H1 (cell line): Measurements from ENCODE around the gene SLC15A1. TPM values are rescaled to one million over a fixed set of nuclear protein-coding genes. Genes with fewer than 3 reads are reported as not detected.

Experiments
- CTCF ChIA-PET: fragments of 300-600 bp; sonication (Branson Sonifier 250); formaldehyde crosslinking; loops from one replicate; lab custom pipeline; 2021; ENCODE audit not compliant: partially characterized antibody; lab: Charles Lee
- POLR2A ChIA-PET: fragments of 300-600 bp; sonication (Branson Sonifier 250); formaldehyde crosslinking; loops from one replicate; lab custom pipeline; 2021; ENCODE audit warnings: inconsistent platforms; ENCODE audit not compliant: partially characterized antibody; lab: Charles Lee
- DNase-seq, 2 experiments: peaks; one replicate each; pipeline versions ENCODE4 v3.0.0 to v3.0.0-alpha.2; 2010 to 2022; ENCODE audit warnings: low spot score in 2 of 2, low read depth in 1 of 2, mixed read lengths in 1 of 2
- FAIRE-seq: peaks from 2 replicates; lab custom pipeline; 2011; peaks lifted over from hg19 to GRCh38; lab: Jason Lieb, UNC
- H2AFZ ChIP-seq: 2 replicates; pipeline ENCODE4 v1.8.1; 2012; ENCODE audit warnings: low read length, inconsistent platforms
- H2AK5ac ChIP-seq: 2 replicates; pipeline ENCODE4 v1.6.1; 2013; ENCODE audit warnings: low read depth, low read length
- H2BK120ac ChIP-seq: replicated peaks from 2 replicates; pipeline ENCODE3; 2013; ENCODE audit warnings: low read depth, low read length, inconsistent platforms
- H2BK12ac ChIP-seq: 2 replicates; pipeline ENCODE4 v1.6.1; 2013; ENCODE audit warnings: low read depth, low read length
- H2BK15ac ChIP-seq: 2 replicates; pipeline ENCODE4 v1.6.1; 2013; ENCODE audit warnings: low read length
- H2BK20ac ChIP-seq: 2 replicates; pipeline ENCODE4 v1.6.1; 2013; ENCODE audit warnings: low read length
- H2BK5ac ChIP-seq: 2 replicates; pipeline ENCODE4 v1.6.1; 2013; ENCODE audit warnings: low read depth, low read length
- H3K14ac ChIP-seq: 2 replicates; pipeline ENCODE4 v1.6.1; 2013; ENCODE audit warnings: inconsistent platforms; ENCODE audit not compliant: insufficient read length
- H3K18ac ChIP-seq: 2 replicates; pipeline ENCODE4 v1.6.1; 2013; ENCODE audit warnings: low read length; ENCODE audit errors: extremely low read depth
- H3K23ac ChIP-seq: 2 replicates; pipeline ENCODE4 v1.6.1; 2013; ENCODE audit warnings: inconsistent platforms; ENCODE audit not compliant: insufficient read length
- H3K23me2 ChIP-seq: 2 replicates; pipeline ENCODE4 v1.6.1; 2013; ENCODE audit warnings: low read depth, low read length
- H3K27ac ChIP-seq: 2 replicates; pipeline ENCODE4 v1.6.1; 2011; ENCODE audit warnings: low read depth, low read length, inconsistent platforms
- H3K27me3 ChIP-seq, 4 experiments: replicated peaks in 1 of 4; 1 replicate in 1 of 4; 2 replicates in 3 of 4; pipeline versions ENCODE4 v1.6.1 to v1.8.1; 2011 to 2013; ENCODE audit warnings: low read length in 3 of 4, mild to moderate bottlenecking in 3 of 4, inconsistent platforms in 2 of 4, mixed read lengths in 2 of 4, moderate library complexity in 1 of 4; ENCODE audit not compliant: control insufficient read depth in 3 of 4, insufficient read depth in 3 of 4; ENCODE audit errors: extremely low read depth in 1 of 4
- H3K36me3 ChIP-seq, 4 experiments: 2 replicates each; pipeline versions ENCODE4 v1.6.1 to v1.8.1; 2011 to 2013; ENCODE audit warnings: mild to moderate bottlenecking in 4 of 4, low read length in 3 of 4, moderate library complexity in 2 of 4, control low read depth in 1 of 4, inconsistent platforms in 1 of 4; ENCODE audit not compliant: insufficient read depth in 4 of 4, control insufficient read depth in 2 of 4
- H3K4ac ChIP-seq: replicated peaks from 2 replicates; pipeline ENCODE3; 2013; ENCODE audit warnings: low read length, low read depth, mixed read lengths, inconsistent platforms; ENCODE audit not compliant: insufficient read length
- H3K4me1 ChIP-seq, 4 experiments: replicated peaks in 1 of 4; 1 replicate in 1 of 4; 2 replicates in 3 of 4; pipeline versions ENCODE4 v1.6.1 to v1.8.1; 2011 to 2013; ENCODE audit warnings: low read length in 3 of 4, inconsistent platforms in 2 of 4, mixed read lengths in 1 of 4; ENCODE audit not compliant: insufficient read depth in 4 of 4, control insufficient read depth in 3 of 4
- H3K4me2 ChIP-seq, 2 experiments: 2 replicates each; pipeline versions ENCODE4 v1.6.1 to v1.8.1; 2011 to 2013; ENCODE audit warnings: low read depth in 2 of 2, low read length in 2 of 2, control low read depth in 1 of 2, inconsistent platforms in 1 of 2, mild to moderate bottlenecking in 1 of 2; ENCODE audit not compliant: insufficient read depth in 1 of 2
- H3K4me3 ChIP-seq, 4 experiments: fragments of 200-600, 300-600 bp in 1 of 4; sonication (generic), shearing (Covaris generic), sonication (Bioruptor Twin) in 1 of 4; 2 replicates each; pipeline versions ENCODE4 v1.5.1 to v1.8.1; 2011 to 2016; ENCODE audit warnings: low read length in 4 of 4, low read depth in 3 of 4, control low read depth in 2 of 4, inconsistent platforms in 2 of 4, mild to moderate bottlenecking in 2 of 4, mixed read lengths in 1 of 4, moderate library complexity in 1 of 4; ENCODE audit not compliant: insufficient read depth in 2 of 4; ENCODE audit errors: extremely low read depth in 1 of 4
- H3K56ac ChIP-seq: replicated peaks from 2 replicates; pipeline ENCODE3; 2013; ENCODE audit warnings: low read depth, mild to moderate bottlenecking, mixed read lengths, low read length, inconsistent platforms; ENCODE audit not compliant: insufficient read length
- H3K79me1 ChIP-seq: 2 replicates; pipeline ENCODE4 v1.6.1; 2013; ENCODE audit warnings: low read depth, low read length, control low read depth
- H3K79me2 ChIP-seq, 2 experiments: 2 replicates each; pipeline versions ENCODE4 v1.6.1 to v1.8.1; 2012 to 2013; ENCODE audit warnings: low read length in 2 of 2, mild to moderate bottlenecking in 2 of 2, inconsistent platforms in 1 of 2; ENCODE audit not compliant: insufficient read depth in 2 of 2, control insufficient read depth in 1 of 2
- H3K9ac ChIP-seq, 4 experiments: replicated peaks in 1 of 4; 1 replicate in 1 of 4; 2 replicates in 3 of 4; pipeline versions ENCODE4 v1.6.1 to v1.8.1; 2011 to 2013; ENCODE audit warnings: low read depth in 3 of 4, low read length in 3 of 4, control low read depth in 2 of 4, mild to moderate bottlenecking in 2 of 4, moderate library complexity in 2 of 4, inconsistent platforms in 1 of 4; ENCODE audit errors: extremely low read depth in 1 of 4
- H3K9me3 ChIP-seq, 2 experiments: 2 replicates each; pipeline versions ENCODE4 v1.6.1 to v1.8.1; 2012 to 2013; ENCODE audit warnings: mild to moderate bottlenecking in 2 of 2, moderate library complexity in 2 of 2, control low read depth in 1 of 2, inconsistent platforms in 1 of 2, low read depth in 1 of 2, low read length in 1 of 2, mixed read lengths in 1 of 2; ENCODE audit not compliant: insufficient read depth in 2 of 2
- H4K20me1 ChIP-seq, 2 experiments: replicated peaks in 1 of 2; 2 replicates each; pipeline versions ENCODE3 to v1.8.1; 2011 to 2013; ENCODE audit warnings: inconsistent platforms in 2 of 2, low read length in 2 of 2, mild to moderate bottlenecking in 1 of 2; ENCODE audit not compliant: insufficient read depth in 2 of 2, control insufficient read depth in 1 of 2
- H4K5ac ChIP-seq: 2 replicates; pipeline ENCODE4 v1.6.1; 2013; ENCODE audit warnings: low read length, low read depth, mixed read lengths, inconsistent platforms; ENCODE audit not compliant: insufficient read length
- H4K8ac ChIP-seq: 2 replicates; pipeline ENCODE4 v1.8.0; 2013; ENCODE audit warnings: mild to moderate bottlenecking, moderate library complexity, low read length, inconsistent platforms; ENCODE audit not compliant: insufficient read depth; ENCODE audit errors: extremely low read depth
- H4K91ac ChIP-seq: replicated peaks from 2 replicates; pipeline ENCODE3; 2013; ENCODE audit warnings: low read length, mixed read lengths, inconsistent platforms; ENCODE audit not compliant: insufficient read length
- CREB1 ChIP-seq: IDR thresholded peaks from 2 replicates; pipeline ENCODE4 v1.6.1; 2012; ENCODE audit warnings: inconsistent platforms
- CTBP2 ChIP-seq: IDR thresholded peaks from 2 replicates; pipeline ENCODE4 v1.7.0; 2011; ENCODE audit warnings: borderline replicate concordance, mild to moderate bottlenecking, moderate library complexity, mixed read lengths, low read length; ENCODE audit not compliant: insufficient read depth, insufficient read length
- FOSL1 ChIP-seq: IDR thresholded peaks from 2 replicates; pipeline ENCODE4 v1.6.1; 2011; ENCODE audit warnings: mild to moderate bottlenecking, low read depth, low read length, moderate library complexity; ENCODE audit not compliant: insufficient read depth
- POU5F1 ChIP-seq: IDR thresholded peaks from 2 replicates; pipeline ENCODE4 v1.6.1; 2011; ENCODE audit warnings: low read depth, mild to moderate bottlenecking, low read length, moderate library complexity
- RFX5 ChIP-seq: IDR thresholded peaks from 2 replicates; pipeline ENCODE4 v1.6.1; 2011; ENCODE audit warnings: low read depth, low read length, improper control_type of control experiment, borderline replicate concordance
- RXRA ChIP-seq: IDR thresholded peaks from 2 replicates; pipeline ENCODE4 v1.6.1; 2011; ENCODE audit warnings: low read depth, mild to moderate bottlenecking, low read length, moderate library complexity; ENCODE audit not compliant: insufficient read depth
- SAP30 ChIP-seq: fragments of 300-600 bp; sonication (generic); IDR thresholded peaks from 2 replicates; pipeline ENCODE4 v1.7.1; 2012; ENCODE audit warnings: low read length, moderate library complexity, mild to moderate bottlenecking, inconsistent platforms; ENCODE audit not compliant: insufficient read depth, insufficient replicate concordance
- SIN3A ChIP-seq, 2 experiments: IDR thresholded peaks in 1 of 2; conservative IDR thresholded peaks in 1 of 2; 2 replicates each; pipeline ENCODE4 v1.6.1; 2011 to 2012; ENCODE audit warnings: low read length in 2 of 2, improper control_type of control experiment in 1 of 2, low read depth in 1 of 2, mild to moderate bottlenecking in 1 of 2
- TAF1 ChIP-seq: IDR thresholded peaks from 2 replicates; pipeline ENCODE4 v1.6.1; 2011; ENCODE audit warnings: mild to moderate bottlenecking, low read depth, low read length
- TBP ChIP-seq: IDR thresholded peaks from 2 replicates; pipeline ENCODE4 v1.6.1; 2011; ENCODE audit warnings: low read depth, low read length, improper control_type of control experiment
- WGBS, 2 experiments: shearing (Covaris generic) in 1 of 2; methylation state at CpG; one replicate each; pipeline versions ENCODE4 v1.1.6 to v1.1.7; 2013 to 2015; ENCODE audit warnings: low lambda C conversion rate in 2 of 2, mixed read lengths in 2 of 2, inconsistent platforms in 1 of 2, low coverage in 1 of 2, missing lambda C conversion rate in 1 of 2; ENCODE audit not compliant: insufficient replicate concordance in 2 of 2, insufficient coverage in 1 of 2, insufficient read length in 1 of 2; ENCODE audit errors: extremely low coverage in 1 of 2, missing lambda C conversion rate in 1 of 2; 5-methylcytosine and 5-hydroxymethylcytosine counted together
- polyA plus RNA-seq, 7 experiments: library from polyadenylated mRNA; depleted of rRNA in 3 of 7; stranded (reverse) in 5 of 7; unstranded in 2 of 7; fragments of >200 nt in 5 of 7; fragments of 200-250 nt in 2 of 7; gene quantifications; 1 replicate in 5 of 7; 2 replicates in 1 of 7; 4 replicates in 1 of 7; pipeline versions ENCODE4 v1.2.1 to v1.2.3, GENCODE V29; 2011 to 2013; ENCODE audit warnings: missing spikeins in 2 of 7, mixed read lengths in 2 of 7
- total RNA-seq: library from RNA; stranded (reverse); fragmentation: NEBNext Ultra II Directional; extraction: Animal tissue kit (Norgen Biotek cat#: 25700); gene quantifications from 2 replicates; pipeline ENCODE4 v1.2.1, GENCODE V29; 2021
- TF ChIP-seq, protein P1 (sequence below): IDR thresholded peaks from 2 replicates; pipeline ENCODE4 v1.6.1; 2012; ENCODE audit warnings: low read length, inconsistent platforms

Gene SLC15A1
- total and polyA plus RNA-seq, 2 of the 8 experiments (the other 6 are each of a cell fraction or from before 2014, with no cell fraction given) = 1.3 to 2.4 TPM

DNA sequence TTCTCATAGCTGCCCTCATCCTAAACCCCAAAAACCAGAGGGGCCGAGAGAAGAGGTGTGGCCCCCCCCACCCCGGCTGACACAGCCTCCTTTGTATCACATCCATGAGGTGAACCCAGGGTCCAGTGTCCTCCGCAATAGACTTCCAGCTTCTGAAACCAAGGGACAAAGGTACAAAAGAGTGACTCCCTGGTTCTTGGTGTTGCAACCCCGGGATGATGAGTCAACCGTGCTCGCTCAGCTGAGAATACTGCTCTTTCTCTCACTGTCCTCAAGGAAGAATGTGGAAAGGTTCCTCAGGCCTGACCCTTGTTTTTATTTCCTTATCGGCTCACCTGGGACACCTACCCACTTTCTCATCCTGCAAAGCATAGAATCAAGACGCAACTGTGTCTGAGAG, 5.5 kb downstream of the SLC15A1 start:
- FAIRE-seq (no peak), DNase-seq (no peak)
- Histone ChIP-seq H2AK5ac (no peak overlapping the region), H2BK12ac (no peak overlapping the region), H3K79me2 (no peaks in the 10 kb centered on the region), H3K4me1 (peaks cover 0 to 6% (median 5%) of the 10 kb centered on the region in 4 experiments; a peak in 4 of 7 replicates), H2BK120ac (no peak overlapping the region), H3K4ac (no peak overlapping the region), H3K79me1 (no peaks in the 10 kb centered on the region), H4K5ac (no peak overlapping the region), H3K27ac (no peak overlapping the region), H2BK20ac (no peak overlapping the region), H3K9ac (no peak overlapping the region), H2BK15ac (no peak overlapping the region), H3K23ac (no peak overlapping the region), H3K9me3 (no peaks in the 10 kb centered on the region), H3K4me2 (no peak overlapping the region), H3K4me3 (no peak overlapping the region), H3K23me2 (peaks cover 2% of the 10 kb centered on the region; the same call in 1 of the 2 replicates), H3K56ac (no peak overlapping the region), H4K8ac (no peak overlapping the region), H3K36me3 (no peaks in the 10 kb centered on the region), H2AFZ (no peak overlapping the region), H3K18ac (no peak overlapping the region), H3K27me3 (peaks cover 0 to 10% (median 6%) of the 10 kb centered on the region in 4 experiments; a peak in 6 of 7 replicates), H2BK5ac (no peak overlapping the region), H3K14ac (no peak overlapping the region), H4K91ac (no peak overlapping the region), H4K20me1 (no peaks in the 10 kb centered on the region)
- 85% methylated on average over 8 of the region's 8 CpGs; no CpG with 5 or more reads in 1 of the 2 experiments for WGBS, 2 experiments
- ChIA-PET CTCF (interaction anchor here (1.2 to 1.5 kb wide), 2 partner anchors 22 to 74 kb away, joined by 3 to 4 read pairs; no protein-coding TSS in a partner anchor), POLR2A (no interaction called here)
- TF ChIP-seq CTBP2 (no peak), POU5F1 (no peak), TAF1 (no peak), CREB1 (no peak), FOSL1 (no peak), TBP (no peak), RXRA (no peak), SAP30 (no peak), SIN3A (conservative IDR thresholded peaks at IDR 0.05 in 1 of 2, IDR thresholded peaks at IDR 0.05 in 1 of 2; ENCODE audit: low read depth in 1 of 2, low read length in 2 of 2) (no peak), RFX5 (no peak)
- TF ChIP-seq, protein P1, sequence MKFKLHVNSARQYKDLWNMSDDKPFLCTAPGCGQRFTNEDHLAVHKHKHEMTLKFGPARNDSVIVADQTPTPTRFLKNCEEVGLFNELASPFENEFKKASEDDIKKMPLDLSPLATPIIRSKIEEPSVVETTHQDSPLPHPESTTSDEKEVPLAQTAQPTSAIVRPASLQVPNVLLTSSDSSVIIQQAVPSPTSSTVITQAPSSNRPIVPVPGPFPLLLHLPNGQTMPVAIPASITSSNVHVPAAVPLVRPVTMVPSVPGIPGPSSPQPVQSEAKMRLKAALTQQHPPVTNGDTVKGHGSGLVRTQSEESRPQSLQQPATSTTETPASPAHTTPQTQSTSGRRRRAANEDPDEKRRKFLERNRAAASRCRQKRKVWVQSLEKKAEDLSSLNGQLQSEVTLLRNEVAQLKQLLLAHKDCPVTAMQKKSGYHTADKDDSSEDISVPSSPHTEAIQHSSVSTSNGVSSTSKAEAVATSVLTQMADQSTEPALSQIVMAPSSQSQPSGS = no peak
